Activated CD4-positive, CD25-positive, alpha-beta regulatory T cell treated with anti-CD3 and anti-CD28 coated beads, Interleukin-2, amount 50 U/mL, for 24 hours (primary cell): ENCODE results near the gene LIF.
"Not testable (repeated sequence)": the region's sequence is repeated elsewhere in the genome, so short reads cannot be mapped to it uniquely, and the experiment has no call there.

Experiments used
- ATAC-seq, 2 donors: fragments of 150-1000 bp; cut with Tn5 transposase; one replicate each; pipeline ENCODE4 v1.10.0; 2021; ENCODE audit warnings: mild to moderate bottlenecking in 1 of 2, moderate library complexity in 1 of 2

Gene LIF

DNA sequence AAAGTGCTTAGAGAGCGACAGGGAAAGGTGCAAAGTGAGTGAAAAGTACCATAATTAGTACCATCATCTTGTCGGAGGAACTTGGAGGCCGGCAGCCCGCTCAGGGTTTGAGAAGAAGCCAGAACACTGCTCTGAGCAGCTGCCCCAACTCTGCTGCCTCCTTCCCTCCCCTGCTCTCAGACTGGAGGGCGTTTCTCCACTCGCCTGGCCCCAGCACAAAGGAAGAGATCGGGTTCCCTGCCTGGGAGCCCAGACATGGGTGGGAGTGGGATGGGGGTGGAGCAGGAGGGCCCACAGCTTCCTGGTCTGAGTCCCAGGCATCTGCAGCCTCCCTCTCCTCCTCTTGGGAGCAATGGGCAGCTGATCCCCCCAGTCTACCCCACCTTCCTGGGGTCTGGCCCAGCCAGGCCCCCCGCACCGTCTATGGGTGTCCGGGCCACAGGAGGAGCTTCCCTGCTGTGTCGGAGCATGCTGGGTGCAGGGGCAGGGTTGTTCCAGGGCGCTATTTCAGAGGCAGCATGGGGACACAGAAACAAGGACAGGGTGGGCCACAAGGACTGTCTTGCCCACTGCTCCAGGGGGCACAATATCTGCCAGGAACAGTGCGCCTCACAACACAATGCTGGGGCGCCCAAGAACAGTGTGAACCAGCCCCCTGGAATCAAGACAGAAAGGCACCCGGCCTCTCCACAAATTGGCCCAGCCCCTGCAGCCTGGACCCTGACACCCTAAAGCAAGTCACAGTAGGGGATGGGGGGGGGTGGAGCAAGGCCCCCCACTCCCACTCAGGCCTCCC lies 4.8 kb downstream of the LIF start:
- no peak for ATAC-seq

DNA sequence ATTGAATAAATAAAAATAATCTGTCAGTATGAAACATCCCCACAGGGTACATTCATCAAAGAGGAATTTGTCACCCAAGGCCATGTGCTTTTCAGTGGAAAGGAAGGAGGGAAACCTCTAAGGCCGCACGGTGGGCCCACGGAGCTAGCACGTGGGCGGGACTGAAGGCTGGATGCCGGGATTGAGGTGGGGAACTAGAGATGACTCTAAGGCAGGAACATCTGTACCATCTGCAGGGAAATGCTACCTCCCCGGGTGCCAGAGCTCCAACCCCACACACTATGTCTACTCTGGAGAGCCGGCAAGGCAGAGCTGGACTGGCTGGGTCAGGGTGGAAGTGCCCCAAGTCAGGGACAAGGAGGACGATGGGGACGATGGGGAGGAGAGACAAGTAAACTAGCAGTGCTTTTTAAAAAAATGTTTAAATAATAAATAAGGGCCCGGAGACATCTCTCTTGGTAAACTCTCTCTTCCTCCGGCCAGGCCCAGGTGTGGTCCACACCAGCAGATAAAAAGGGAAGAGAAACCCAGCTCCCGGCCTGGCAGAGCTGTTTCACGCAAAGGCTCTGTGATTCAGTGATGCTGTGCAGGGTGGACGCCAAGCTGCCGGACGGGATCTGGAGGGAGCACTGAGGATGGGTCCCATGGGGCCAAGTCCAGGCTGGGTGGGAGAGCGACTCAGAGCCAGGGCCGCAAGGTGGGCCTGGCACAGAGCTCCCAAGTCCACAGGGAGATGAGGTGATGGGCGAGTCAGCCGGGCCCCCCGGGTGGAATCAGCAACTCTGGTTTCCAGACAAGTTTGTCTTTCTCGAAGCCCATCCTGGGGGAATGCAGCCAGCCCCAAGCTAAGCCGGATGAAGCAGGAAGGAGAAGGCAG lies 5.8 kb downstream of the LIF start:
- no peak for ATAC-seq

DNA sequence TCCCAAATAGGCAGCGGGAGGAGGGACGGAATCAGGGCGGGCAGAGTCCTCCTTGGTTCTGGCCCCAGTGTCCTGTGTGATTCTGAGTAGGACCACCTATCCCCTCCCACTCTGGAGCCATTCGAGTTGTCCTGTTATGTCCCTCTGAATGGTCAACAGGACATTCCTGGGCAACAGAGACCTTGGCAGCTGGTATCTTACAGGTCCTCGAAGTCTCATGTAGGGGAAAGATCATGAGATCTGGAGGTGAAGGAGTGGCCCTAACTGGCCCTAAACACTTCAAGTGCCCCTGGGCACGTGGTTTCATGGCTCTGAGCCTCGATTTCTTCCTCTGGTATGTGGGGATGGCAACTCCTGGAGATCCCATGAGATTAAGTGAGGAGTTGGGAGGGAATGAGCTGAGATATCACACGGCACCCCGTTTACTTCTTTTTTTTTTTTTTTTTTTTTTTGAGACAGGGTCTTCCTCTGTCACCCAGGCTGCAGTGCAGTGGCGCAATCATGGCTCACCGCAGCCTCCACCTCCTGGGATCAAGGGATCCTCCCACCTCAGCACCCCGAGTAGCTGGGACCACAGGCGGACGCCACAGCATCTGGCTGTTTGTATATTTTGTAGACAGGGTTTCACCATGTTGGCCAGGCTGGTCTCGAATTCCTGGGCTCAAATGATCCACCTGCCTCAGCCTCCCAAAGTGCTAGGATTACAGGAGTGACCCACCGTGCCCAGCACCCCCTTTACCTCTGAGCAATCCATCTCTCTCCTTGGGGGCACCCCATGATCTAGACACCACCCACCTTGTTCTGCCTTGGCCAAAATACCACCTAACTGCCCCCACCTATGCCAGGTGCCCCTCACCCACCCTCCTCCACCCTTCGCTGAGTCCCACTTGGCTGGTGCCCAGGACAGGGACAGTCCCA lies 6.8 kb downstream of the LIF start:
- ATAC-seq: peak in 1 of 2 donors; percentile 21

DNA sequence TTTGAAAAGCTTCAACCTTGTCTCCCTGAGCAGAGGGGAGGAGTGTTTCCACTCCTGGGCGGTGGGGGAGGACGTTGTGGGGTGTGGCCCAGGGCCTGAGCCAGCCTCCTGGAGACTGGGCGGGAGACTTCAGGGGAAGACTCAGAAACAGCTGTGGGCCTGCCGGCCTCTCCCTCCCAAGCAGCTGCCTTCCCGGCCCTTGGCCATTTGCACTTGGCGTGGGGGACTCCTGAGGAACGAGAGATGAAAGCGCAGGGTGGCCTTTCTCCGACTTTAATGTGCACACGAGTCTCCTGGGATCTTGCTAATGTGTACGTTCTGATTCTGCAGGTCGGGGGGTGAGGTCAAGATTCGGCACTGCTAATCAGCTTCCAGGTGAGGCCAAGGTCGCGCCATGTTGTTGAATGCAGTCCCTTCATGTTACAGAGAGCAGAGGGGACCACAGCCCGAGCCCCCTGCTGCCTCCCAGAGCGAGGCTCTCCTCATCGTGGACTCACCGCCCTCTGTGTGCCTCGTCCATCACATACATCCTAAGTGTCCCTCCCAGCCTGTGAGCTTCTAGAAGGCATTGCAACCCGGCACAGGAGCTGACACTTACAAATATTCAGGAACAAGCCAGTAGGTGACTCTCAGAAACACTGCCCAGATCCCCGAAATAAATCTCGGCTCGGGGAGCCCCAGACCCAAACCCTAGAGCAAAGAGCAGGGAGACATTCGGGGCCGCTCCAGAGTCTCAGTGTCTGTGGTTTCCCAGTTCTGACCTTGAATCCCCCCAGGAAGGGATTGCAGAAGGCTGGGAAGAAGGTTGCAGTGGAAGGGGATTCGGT lies 7.7 kb downstream of the LIF start:
- ATAC-seq: no peak

DNA sequence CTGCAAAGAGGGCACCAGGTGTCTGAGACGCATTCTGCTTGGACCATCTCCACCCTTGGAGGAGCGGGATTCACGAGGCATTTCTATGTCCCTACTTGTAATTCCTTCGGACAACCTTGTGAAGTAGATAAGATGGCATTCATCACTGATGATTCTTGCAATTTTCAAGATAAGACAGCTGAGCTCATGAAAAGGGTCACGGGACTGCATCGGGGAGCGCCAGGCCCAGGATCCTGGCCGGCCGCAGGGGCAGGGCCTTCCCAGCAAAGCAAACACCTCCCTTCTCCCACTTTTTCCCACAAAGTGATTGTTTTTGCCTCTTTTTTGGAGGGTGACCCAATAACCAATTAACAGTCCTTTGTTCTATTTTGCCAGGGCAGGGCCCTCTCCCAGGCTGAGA lies 8.4 kb downstream of the LIF start:
- ATAC-seq: no peak

DNA sequence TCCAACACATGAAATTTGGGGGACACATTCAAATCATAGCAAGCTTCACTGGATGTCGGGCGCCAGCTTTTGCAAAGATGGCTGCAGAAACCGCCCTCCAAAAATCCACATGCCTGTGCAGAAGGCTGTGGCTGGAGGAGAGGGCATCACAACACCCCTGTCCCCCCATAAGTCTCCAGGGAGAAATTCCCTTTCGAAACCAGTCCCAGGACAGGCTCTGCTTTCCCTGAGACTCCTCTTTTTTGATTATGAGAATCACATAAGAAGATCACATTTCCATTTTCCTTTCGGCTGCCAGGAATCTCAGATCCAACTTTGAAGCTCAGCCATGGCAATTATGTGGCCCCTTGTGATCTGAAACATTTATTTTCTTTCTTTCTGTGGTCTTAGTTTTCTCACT lies 9.7 kb downstream of the LIF start:
- ATAC-seq: no peak

DNA sequence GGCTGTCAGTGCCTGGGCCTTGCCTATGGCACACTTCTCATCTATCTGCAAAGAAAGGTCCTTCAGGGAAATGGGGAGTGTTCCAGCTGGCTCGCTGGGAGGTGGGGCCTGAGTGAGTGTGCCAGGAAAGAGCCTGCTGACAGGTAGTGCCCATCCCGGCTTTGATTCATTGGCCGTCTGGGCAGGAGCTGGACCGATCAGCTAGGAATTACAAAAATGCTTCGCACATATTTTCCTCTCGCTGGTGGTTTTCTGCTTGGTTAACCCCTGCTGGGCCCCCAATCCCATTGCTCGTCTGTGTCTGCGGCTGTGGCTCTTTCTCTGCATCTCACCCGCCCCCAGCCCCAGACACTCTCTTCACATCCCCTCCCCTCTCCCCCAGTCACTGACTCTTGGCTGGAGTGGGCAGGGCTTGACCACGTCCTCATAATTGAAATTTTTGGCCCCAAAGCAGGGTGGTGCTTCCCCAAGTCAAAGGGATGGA lies 10.8 kb downstream of the LIF start:
- no peak for ATAC-seq

DNA sequence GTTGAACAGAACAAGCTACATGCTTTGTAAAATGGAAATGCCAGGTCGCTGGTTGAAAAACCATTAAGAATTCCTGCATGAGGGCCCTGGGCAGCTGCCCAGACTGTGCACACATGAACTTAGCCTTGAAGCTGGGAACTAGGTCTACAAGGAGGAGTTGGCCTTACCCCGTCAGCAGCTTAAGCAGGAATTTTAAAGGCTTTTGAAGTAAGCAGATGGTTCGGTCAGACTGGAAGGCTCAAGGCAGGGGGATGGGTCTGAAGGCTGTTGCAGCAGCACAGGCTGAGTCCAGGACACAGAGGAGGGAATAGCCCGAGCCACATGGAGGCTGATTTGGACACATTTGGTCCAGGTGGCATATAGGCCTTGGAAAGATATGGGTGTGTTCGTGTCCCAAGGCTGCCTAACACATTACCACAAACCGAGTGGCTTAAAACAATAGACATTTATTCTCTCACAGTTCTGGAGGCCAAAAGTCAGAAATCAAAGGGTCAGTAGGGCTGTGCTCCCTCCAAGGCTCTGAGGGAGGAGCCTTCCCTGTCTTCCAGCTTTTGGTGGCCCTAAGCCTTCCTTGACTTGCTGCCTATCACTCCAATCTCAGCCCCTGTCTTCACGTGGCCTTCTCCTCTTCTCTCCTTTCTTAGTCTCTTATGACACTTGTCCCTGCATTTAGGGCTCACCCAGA lies 11.6 kb downstream of the LIF start:
- no peak for ATAC-seq

DNA sequence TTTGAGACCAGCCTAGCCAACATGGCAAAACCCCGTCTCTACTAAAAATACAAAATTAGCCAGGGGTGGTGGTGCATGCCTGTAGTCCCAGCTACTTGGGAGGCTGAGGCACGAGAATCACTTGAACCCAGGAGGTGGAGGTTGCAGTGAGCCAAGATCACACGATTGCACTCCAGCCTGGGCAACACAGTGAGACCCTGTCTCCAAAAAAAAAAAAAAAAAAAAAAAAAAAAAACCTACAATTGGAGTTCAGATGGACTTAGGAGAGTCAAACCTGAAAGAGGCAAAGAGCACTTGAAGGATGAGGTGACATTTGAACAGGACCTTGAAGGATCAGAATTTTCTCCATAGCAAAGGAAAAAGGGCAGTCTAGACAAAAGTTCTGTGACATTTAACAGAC lies 12.2 kb downstream of the LIF start:
- ATAC-seq: not testable (repeated sequence)

DNA sequence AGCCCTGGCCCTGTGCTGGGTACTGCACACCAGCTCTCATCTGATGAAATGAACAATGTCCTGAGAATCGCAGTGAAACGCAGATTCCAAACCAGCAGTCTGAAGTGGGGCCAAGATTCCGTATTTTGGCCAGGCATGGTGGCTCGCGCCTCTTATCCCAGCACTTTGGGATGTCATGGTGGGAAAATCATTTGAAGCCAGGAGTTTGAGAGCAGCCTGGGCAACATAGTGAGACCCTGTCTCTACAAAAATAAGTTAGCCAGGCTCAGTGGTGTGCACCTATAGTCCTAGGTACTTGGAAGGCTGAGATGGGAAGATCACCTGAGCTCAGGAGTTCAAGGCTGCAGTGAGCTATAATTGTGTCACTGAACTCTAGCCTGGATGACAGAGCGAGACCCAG lies 13.0 kb downstream of the LIF start:
- ATAC-seq: no peak

DNA sequence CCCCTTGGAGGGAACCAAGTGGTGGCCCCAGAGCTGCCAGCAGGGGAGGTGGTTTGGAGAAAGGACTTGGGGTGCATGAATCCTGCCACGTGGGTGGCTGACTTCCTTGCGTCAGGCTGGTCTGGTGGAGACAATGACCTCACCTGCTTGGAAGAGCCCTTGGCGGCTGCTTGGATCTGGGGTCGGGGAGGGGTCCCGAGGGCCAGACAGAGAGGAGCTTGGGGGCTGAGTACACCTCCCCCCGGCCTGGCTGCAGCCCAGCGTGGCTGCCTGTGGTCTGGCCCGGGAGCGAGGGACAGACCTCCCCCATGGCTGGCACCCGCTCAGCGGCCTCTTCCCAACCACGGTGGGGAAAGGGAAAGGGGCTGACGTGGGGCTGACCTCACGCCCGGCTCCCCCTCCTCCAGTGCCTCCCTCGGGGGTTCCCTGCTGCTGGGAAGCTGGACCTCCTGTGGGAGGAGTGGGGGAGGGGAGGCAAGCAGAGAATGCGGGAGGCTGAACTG lies 13.8 kb downstream of the LIF start:
- ATAC-seq: no peak

DNA sequence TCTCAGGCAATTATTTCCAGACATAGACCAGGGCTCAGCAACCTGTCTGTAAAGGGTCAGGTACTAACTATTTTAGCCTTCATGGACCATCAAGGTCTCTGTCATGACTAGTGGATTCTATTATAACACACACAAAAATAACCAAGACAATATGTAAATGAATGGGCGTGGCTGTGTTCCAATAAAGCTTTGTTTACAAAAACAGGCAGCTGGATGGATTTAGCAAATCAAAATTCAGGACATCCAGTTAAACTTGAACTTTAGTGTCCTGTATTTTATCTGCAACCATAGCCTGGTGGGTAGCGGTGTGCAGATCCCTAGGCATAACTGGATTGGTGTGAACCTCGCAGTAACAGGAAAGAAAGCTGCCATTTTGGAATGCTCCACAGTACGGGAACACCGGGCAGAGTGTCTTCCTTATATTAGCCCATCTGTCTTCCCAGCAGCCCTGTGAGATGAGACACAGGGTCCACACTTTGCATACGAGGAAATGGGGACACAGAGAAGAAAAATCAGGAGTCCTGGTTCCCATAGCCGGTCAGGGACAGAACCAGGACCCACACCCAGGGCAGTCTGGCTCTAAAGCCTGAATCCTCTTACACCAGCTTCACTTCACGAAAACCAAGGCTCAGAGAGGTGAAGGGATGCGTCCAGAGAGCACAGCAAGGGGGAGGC lies 15.6 kb downstream of the LIF start:
- no peak for ATAC-seq

DNA sequence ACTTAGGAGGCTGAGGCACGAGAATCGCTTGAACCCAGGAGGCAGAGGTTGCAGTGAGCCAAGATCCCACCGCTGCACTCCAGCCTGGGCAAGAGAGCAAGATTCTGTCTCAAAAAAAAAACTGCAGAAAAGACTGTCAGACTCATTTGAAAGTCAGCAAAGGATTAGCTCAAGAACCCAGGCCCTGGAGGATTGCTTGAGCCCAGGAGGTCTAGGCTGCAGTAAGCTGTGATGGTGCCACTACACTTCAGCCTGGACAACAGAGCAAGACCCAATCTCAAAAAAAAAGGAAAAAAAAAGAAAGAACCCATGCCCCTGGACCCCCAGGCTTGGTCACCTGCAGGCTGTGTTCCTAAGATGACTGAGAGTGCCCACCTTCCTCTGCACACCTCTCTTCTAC lies 16.2 kb downstream of the LIF start:
- ATAC-seq: no peak

DNA sequence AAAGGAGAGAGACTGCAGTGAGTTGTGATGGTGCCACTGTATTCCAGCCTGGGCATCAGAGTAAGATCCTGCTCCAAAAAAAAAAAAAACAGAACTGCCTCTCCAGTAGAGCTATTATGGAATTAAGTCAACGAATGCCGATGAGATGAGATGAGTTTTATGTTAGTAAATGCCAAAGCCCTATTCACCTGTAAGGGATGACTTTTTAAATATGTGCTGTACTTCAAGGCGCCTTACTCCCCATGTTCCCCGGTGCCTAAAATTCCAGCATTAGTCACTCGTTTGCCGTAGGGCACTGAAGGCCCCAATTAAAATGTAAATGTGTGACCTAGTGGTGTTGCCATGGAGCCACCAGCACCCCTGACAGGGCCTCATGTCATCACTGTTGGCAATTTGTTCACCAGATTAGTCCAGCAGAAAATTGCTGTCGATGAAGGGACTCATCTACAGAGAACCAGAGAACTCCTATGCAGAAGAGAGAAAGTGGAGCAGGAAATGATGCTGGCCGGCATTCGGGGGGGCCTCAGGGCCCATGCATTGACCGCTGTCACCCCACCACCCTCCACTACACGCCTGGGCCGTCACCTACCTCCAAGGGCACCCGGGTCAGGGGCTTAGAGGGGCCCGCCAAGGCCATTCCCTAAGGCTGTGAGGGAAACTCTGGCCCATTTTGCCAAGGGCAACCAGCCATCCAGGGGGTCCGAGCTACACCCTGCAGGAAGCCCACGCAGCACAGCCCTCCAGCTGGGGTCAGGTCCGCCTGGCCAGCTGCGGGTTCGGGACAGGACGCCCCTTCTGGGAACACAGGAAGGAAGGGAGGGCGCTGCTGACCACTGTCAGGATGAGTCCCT lies 17.8 kb downstream of the LIF start:
- no peak for ATAC-seq

DNA sequence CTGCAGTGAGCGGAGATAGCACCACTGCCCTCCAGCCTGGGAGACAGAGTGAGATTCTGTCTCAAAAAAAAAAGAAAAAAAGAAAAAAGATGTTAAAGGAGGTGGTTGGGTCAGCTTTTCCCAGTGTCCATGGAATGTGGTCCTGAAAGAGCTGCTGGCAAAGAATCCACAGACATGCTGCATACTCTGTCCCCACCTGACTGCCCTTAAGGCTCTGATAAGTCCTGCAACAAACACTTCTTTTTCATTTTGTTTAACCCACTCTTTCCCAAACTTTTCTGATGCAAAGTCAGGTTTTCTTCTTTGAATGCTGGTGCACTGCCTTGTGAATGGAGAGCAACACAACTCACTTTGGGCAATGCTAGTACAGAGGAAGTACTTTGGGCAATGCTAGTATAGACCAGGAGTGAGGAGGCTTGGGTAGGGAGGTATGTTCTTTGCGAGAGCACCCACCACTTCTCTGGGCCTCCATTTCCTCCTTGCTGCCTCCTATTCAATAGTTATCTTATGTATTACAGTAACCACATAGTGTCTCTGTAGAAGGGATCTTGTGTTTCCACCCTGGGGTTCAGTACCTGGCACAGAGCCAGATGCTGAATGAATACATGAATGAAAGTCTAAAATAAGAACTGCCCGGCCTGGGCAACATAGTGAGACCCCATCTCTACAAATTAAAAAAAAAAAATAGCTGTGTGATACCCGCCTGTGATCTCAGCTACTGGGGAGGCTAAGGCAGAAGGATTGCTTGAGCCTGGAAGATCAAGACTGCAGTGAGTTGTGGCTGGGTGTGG lies 18.9 kb downstream of the LIF start:
- no peak for ATAC-seq

DNA sequence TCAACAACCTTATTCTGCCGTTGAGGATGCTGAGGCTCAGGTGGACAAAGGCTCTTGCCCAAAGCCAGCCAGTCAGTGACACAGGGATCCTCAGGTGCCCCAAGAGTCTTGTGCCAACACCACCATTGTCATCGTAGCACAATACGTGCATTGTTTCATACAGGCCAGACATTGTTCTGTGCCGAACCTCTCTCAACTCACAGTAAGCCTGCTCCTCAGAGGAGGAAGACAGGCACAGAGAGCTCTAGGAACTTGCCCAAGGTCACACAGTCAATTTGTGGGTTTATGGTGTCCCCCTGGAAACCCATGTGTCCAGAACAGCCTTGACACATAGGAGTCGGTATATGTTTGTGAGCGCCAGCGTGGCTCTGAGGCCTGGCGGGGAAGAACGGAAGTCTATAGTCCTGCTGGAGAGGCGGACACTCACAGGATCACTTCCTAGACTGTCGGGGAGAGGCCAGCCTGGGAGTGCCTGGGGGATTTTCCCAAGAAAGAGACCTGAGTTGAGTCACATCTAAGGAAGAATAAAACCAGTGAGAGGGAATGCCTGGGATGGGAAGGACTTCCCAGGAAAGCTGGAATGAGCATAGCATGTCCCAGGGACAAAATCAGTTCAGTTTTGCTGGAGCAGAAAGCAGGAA lies 20.2 kb downstream of the LIF start:
- ATAC-seq: no peak

DNA sequence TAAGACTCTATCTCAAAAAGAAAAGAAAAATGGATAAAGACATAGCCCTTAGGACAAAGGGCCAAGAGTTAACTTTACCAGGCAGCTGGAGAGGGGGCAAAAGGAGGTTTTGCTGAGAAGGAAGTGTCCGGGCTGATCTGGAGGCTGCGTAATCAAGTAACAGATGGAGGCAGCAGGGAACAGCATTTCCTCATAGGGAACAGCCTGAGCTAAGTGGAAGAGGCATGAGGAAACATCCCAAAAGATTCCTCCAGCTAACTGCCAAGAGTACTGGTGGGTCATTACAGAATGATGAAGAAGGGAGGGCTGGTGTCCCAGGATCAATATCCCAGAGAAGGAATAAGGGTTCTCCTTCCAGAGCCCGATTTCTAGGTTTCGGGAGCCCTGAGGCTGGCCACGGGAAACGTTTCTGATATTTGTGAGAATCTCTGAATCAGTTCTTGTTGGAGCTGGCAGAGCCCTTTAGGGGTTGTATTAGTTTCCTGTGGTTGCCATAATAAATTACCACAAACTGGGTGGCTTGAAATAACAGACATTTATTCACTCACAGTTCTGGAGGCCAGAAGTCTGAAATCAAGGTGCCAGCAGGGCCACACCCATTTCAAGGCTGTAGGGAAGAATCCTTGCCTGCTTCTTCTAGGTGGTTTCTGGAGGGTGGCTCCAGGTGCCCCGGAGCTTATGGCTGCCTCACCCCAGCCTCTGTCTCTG lies 21.2 kb downstream of the LIF start:
- ATAC-seq: no peak
